Measurements from ENCODE around the gene PSMC1. TPM values are rescaled to one million over a fixed set of nuclear protein-coding genes. Genes with fewer than 3 reads are reported as not detected.

Gene PSMC1
- total and polyA plus RNA-seq, 2 experiments from 2014 or later, result 112 to 139 TPM

GRCh38 chr14:90248594-90248993 lies 7.8 kb upstream of the PSMC1 start (continued):
- TF ChIP-seq ZNF462 (CRISPR knock-in tag; IDR thresholded peaks at IDR 0.05) (no peak), EZH2 (IDR thresholded peaks at IDR 0.05; ENCODE audit: low read depth, unreplicated experiment) (no peak), JUNB (IDR thresholded peaks at IDR 0.05; ENCODE audit: unreplicated experiment) (no peak), CTCF (conservative IDR thresholded peaks at IDR 0.05; ENCODE audit: low read depth in 2 of 2) (no peak), POLR2AphosphoS5 (IDR thresholded peaks at IDR 0.05; ENCODE audit: low read depth) (no peak), REST (IDR thresholded peaks at IDR 0.05; ENCODE audit: unreplicated experiment) (no peak)

Measured in GM23338 (cell line).